BJ (cell line): ENCODE measurements around the gene ELP1. TPM values are rescaled to one million over a fixed set of nuclear protein-coding genes. Genes with fewer than 3 reads are reported as not detected.

Source experiments
- CTCF ChIA-PET: fragments of 350-600 bp; formaldehyde crosslinking; extraction: SDS; loops from one replicate; lab custom pipeline; 2021; ENCODE audit warnings: antibody characterized with exemption, inconsistent platforms; lab: Yijun Ruan, JAX
- POLR2A ChIA-PET: fragments of 300-600 bp; sonication (Branson Sonifier 250); formaldehyde crosslinking; extraction: SDS; loops from one replicate; lab custom pipeline; 2021; ENCODE audit warnings: antibody characterized with exemption; lab: Charles Lee
- DNase-seq: peaks from one replicate; pipeline ENCODE4 v3.0.0-alpha.2; 2011; ENCODE audit warnings: low read depth
- H3K27me3 ChIP-seq: 2 replicates; pipeline ENCODE4 v1.6.0; 2011; ENCODE audit warnings: low read length; ENCODE audit not compliant: control insufficient read depth, insufficient read depth
- H3K36me3 ChIP-seq: 2 replicates; pipeline ENCODE4 v1.5.1; 2011; ENCODE audit warnings: low read length; ENCODE audit not compliant: control insufficient read depth, insufficient read depth
- H3K4me3 ChIP-seq: 2 replicates; pipeline ENCODE4 v1.5.1; 2011; ENCODE audit warnings: low read depth, mild to moderate bottlenecking, control low read depth, low read length
- polyA plus RNA-seq: library from polyadenylated mRNA; depleted of rRNA; stranded (reverse); fragments of >200 nt; gene quantifications from 2 replicates; pipeline ENCODE4 v1.2.3, GENCODE V29; 2011
- TF ChIP-seq, protein P1 (sequence below): IDR thresholded peaks from 2 replicates; pipeline ENCODE4 v1.5.1; 2011; ENCODE audit warnings: low read depth, mild to moderate bottlenecking, control low read depth, inconsistent platforms, low read length, moderate library complexity; ENCODE audit not compliant: insufficient read depth

The ELP1 gene
- polyA plus RNA-seq, 1 experiment = 16.0 TPM

DNA sequence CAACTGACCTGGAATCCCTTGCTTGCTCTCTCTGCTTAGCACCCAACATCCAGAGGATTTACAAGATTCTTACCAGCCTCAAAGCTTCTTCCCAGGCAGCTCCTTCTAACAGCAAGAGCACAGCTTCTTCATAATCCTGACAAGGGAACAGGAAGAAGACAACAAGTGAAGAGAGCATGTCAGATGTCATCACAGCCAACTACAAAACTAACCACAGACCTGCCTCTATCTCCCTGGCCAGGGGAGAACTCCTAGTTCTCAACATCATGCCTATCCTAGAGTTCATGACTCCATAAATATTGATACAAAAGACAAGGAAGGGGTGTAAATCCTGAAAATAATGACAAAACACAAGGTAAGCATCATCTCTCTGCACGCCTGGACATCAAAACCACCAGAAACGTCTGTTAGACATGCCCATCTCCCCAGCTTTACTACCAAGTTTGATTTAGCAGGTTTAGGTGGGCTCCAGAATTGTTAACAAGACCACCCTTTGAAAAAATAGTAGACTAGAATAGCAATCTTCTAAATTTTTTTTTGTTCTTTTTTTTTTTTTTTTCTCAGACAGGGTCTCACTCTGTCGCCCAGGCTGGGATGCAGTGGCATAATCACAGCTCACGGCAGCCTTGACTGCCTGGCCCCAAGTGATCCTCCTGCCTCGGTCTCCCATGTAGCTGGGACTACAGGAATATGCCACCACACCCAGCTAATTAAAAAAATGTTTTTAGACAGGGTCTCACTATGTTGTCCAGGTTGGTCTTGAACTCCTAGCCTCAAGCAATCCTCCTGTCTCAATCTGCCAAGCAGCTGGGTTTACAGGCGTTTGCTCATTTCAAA is 51.7 kb downstream of the ELP1 start:
- no peak for DNase-seq
- ChIA-PET CTCF (no interaction called here), POLR2A (no interaction called here)
- H3K36me3 ChIP-seq = peaks cover 10% of the 10 kb centered on the region
- TF ChIP-seq, protein P1, sequence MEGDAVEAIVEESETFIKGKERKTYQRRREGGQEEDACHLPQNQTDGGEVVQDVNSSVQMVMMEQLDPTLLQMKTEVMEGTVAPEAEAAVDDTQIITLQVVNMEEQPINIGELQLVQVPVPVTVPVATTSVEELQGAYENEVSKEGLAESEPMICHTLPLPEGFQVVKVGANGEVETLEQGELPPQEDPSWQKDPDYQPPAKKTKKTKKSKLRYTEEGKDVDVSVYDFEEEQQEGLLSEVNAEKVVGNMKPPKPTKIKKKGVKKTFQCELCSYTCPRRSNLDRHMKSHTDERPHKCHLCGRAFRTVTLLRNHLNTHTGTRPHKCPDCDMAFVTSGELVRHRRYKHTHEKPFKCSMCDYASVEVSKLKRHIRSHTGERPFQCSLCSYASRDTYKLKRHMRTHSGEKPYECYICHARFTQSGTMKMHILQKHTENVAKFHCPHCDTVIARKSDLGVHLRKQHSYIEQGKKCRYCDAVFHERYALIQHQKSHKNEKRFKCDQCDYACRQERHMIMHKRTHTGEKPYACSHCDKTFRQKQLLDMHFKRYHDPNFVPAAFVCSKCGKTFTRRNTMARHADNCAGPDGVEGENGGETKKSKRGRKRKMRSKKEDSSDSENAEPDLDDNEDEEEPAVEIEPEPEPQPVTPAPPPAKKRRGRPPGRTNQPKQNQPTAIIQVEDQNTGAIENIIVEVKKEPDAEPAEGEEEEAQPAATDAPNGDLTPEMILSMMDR = no peak
- no peak overlapping the region for H3K4me3 ChIP-seq
- no peaks in the 10 kb centered on the region for H3K27me3 ChIP-seq

GRCh38 chr9:108880738-108881316 is 53.1 kb downstream of the ELP1 start:
- ChIA-PET CTCF (no interaction called here), POLR2A (no interaction called here)
- TF ChIP-seq, protein P1 = no peak
- H3K36me3 ChIP-seq = peaks cover 14% of the 10 kb centered on the region
- no peak overlapping the region for H3K4me3 ChIP-seq
- no peaks in the 10 kb centered on the region for H3K27me3 ChIP-seq
- DNase-seq = no peak

- ChIA-PET POLR2A (no interaction called here), CTCF (interaction anchor here (0.8 to 1.4 kb wide), 4 partner anchors 8 to 445 kb away, joined by 3 read pairs; no protein-coding TSS in a partner anchor)
- TF ChIP-seq, protein P1 = no peak
- Histone ChIP-seq H3K27me3 (no peaks in the 10 kb centered on the region), H3K36me3 (peaks cover 14% of the 10 kb centered on the region), H3K4me3 (no peak overlapping the region)
- no peak for DNase-seq
Observed at GRCh38 chr9:108877524-108877923, 56.4 kb downstream of the ELP1 start.

GRCh38 chr9:108876425-108876824 is 57.5 kb downstream of the ELP1 start:
- POLR2A ChIA-PET = no interaction called here
- Histone ChIP-seq H3K36me3 (peaks cover 14% of the 10 kb centered on the region), H3K27me3 (no peaks in the 10 kb centered on the region), H3K4me3 (no peak overlapping the region)
- TF ChIP-seq, protein P1 = no peak
- CTCF ChIA-PET = interaction anchor here (1.4 kb wide), 1 partner anchor 9 kb away, joined by 3 read pairs; no protein-coding TSS in a partner anchor
- DNase-seq = no peak

- H3K36me3 ChIP-seq = peaks cover 9% of the 10 kb centered on the region
- no peak overlapping the region for H3K4me3 ChIP-seq
- H3K27me3 ChIP-seq = no peaks in the 10 kb centered on the region
- TF ChIP-seq, protein P1 = no peak
- CTCF ChIA-PET = interaction anchor here (0.6 kb wide), 1 partner anchor 579 kb away, joined by 4 read pairs; no protein-coding TSS in a partner anchor
- POLR2A ChIA-PET = no interaction called here
- DNase-seq = no peak
Observed at GRCh38 chr9:108874058-108874788, 59.7 kb downstream of the ELP1 start.
